H1 (cell line): ENCODE results near the gene CAPN13. TPM values are rescaled to one million over a fixed set of nuclear protein-coding genes. Genes with fewer than 3 reads are reported as not detected.

Experiments
- ASH2L ChIP-seq: fragments of 200-600, 300-600 bp; sonication (generic); IDR thresholded peaks from one replicate; pipeline ENCODE4 v1.7.1; 2017; ENCODE audit warnings: low read length
- TAF7 ChIP-seq: optimal IDR thresholded peaks from 2 replicates; pipeline ENCODE3; 2011; ENCODE audit warnings: low read depth, mild to moderate bottlenecking, inconsistent platforms, low read length, moderate library complexity, borderline replicate concordance
- polyA plus RNA-seq, 7 experiments: library from polyadenylated mRNA; depleted of rRNA in 3 of 7; stranded (reverse) in 5 of 7; unstranded in 2 of 7; fragments of >200 nt in 5 of 7; fragments of 200-250 nt in 2 of 7; gene quantifications; 1 replicate in 5 of 7; 2 replicates in 1 of 7; 4 replicates in 1 of 7; pipeline versions ENCODE4 v1.2.1 to v1.2.3, GENCODE V29; 2011 to 2013; ENCODE audit warnings: missing spikeins in 2 of 7, mixed read lengths in 2 of 7
- total RNA-seq: library from RNA; stranded (reverse); fragmentation: NEBNext Ultra II Directional; extraction: Animal tissue kit (Norgen Biotek cat#: 25700); gene quantifications from 2 replicates; pipeline ENCODE4 v1.2.1, GENCODE V29; 2021

The CAPN13 gene
- total and polyA plus RNA-seq, 2 of the 8 experiments (the other 6 are each of a cell fraction or from before 2014, with no cell fraction given) = 2.4 TPM

DNA sequence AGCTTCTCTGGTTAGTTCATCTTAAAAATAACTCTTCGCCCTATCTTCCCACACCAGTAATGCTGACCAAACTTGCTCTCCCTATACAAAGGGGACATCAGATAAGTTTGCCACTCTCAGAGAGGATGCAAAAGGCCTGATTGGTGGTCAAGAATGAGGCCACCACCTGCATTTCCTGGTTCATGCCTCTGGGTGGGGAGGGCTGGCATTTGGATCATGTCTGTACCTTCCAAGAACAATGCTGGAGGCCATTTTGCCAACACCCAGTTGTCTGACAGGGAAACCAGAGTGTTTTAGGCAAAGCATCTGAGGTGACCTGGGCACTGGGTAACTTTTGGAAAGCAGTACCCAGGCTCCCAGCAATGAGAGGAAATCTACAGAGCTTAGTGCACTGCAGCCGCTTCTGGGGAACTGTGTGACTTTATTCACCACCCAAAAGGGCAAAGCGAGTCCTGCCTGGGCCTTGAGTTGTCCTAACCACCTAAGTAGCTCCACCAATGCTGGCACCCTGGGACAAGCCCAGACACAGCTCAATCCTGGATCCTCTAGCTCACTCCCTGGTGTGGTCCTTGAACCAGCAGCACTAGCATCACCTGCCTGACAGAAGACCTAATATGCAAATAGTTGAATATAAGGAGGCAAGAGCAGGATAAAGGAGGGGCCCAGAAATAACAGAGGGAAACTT lies 35.1 kb downstream of the CAPN13 start (continued):
- no peak for TF ChIP-seq TAF7
- no peak for TF ChIP-seq ASH2L
- TF ChIP-seq, all 59 proteins: peak for 0
